IPS DF 4.7 (cell line): ENCODE measurements around the gene PCDHGA3.
"Not testable (repeated sequence)": the region's sequence is repeated elsewhere in the genome, so short reads cannot be mapped to it uniquely, and the experiment has no call there.

Experiments
- DNase-seq: peaks from one replicate; pipeline ENCODE4 v3.0.0-alpha.2; 2013; ENCODE audit warnings: low spot score; ENCODE audit errors: extremely low read depth

The PCDHGA3 gene

DNA sequence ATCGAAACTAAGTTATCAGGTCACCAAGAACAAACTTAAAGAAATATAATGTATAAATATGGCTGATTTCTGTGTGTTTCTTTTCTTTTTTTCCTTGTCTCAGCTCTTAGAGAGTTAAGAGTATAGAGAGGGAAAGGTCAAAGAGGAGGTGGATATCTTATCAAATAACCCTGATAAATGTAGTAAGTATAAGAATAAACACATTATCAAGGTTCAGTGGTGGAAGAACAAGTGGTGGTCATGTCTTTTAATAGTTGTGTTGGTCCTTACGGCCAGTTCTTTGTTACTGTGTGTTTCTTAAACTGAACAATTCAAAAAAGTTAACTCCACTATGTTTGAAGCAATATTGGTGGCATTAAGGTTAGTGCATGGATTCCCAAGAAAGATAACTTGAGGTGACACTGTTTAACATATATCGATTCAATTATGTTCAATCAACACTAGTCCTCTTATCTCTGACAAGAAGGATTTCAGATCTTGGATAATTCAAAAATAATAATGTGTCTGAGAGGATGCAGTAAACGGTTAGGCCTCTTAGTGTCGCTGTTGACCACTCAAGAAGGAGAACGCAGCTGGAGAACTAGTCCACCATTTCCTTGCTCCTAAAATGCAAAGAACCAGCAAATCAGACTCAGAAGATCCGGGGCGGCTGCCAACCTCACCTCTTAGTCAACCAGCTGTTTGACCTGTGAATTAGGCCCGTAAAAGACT, at the start of gene PCDHGA3:
PCDHGA3 (plus strand) TSS at position 588 of the 711 bp plus-strand sequence. CDS start 205 bp downstream, outside the sequence.
- DNase-seq = no peak

DNA sequence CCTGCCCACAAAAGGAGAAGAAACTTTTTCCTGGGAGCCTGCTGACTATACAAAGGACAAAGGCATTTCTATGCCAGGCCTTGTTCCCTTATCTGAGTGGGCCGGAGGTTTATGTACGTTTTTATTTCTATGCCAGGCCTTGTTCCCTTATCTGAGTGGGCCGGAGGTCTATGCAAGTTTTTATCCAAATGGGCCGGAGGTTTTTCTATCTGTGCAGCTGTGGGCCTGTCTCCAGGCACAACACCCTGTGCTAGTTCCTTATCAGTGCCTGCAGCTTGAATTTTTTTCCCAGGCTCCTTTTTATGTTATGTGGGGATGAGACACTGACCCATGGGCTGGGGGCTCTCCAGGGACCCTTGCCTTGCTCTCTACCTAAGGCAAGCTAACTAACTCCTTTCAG, 45.3 kb upstream of the PCDHGA3 start:
- no peak for DNase-seq

DNA sequence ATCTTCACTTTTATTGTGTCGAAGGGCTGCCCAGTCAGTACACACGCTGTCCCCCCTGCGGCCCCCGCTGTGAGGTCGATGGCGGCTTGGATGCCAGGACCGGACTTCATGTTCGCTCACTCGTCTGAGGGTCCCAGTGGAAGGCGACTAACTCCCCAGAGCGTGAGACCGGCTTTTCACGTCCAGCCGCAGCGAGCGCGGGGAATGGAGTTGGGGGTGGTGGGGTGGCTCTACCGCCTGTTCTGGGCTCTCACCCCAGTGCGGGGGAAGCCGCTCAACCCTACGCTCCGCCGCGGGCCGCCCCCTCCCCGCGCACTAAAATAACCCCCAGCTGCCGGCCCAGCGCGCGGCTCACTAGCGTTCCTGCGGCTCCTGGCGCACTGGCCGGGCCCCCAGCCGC, 39.9 kb upstream of the PCDHGA3 start, which contains the start of gene SLC25A2:
SLC25A2 (minus strand) TSS at position 294 of the 400 bp plus-strand sequence; CDS start at position 110, 184 bp downstream.
- no peak for DNase-seq

DNA sequence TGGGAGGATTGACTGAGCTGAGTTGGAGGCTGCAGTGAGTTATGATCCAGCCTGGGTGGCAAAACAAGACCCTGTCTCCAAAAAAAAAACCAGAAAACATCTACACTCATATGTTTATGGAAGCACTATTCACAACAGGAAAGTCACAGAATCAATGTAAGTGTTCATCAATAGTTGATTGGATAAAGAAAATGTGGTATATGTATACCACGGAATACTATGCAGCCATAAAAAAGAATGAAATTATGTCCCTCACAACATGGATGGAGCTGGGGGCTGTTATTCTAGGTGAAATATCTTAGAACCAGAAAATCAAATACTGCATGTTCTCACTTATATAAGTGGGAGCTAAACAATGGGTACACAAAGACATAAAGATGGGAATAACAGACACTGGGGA, 37.0 kb upstream of the PCDHGA3 start:
- DNase-seq = no peak

DNA sequence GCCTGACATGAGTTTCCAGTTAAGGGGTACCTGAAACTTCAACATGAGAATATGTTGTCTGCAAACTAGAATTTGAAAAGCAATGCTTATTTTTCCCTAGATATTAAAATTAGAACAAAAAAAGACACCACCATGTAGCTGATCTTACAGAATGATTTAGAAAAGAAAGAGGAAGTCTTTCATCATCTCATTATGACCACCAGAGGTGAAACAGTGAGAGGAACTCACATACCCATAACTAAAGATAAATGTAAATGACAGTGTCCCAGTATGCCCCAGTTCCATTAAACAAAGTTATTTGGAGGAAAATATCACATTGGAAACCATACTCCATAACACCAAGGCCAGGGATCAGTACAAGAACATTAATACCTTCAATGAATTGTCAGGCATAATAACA, 29.9 kb upstream of the PCDHGA3 start:
- no peak for DNase-seq

DNA sequence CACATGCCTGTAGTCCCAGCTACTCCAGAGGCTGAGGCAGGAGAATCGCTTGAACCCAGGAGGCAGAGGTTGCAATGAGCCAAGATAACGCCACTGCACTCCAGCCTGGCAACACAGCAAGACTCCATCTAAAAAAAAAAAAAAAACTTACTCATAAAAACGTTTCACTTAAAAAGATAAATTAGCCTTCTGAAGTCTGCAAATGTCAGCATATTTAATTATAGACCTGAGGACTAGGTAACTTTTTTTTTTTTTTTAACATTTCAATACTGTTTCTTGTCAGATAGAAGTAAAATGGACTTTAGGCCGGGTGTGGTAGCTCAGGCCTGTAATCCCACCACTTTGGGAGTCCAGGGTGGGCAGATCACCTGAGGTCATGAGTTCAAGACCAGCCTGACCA, 26.7 kb upstream of the PCDHGA3 start:
- DNase-seq = not testable (repeated sequence)

DNA sequence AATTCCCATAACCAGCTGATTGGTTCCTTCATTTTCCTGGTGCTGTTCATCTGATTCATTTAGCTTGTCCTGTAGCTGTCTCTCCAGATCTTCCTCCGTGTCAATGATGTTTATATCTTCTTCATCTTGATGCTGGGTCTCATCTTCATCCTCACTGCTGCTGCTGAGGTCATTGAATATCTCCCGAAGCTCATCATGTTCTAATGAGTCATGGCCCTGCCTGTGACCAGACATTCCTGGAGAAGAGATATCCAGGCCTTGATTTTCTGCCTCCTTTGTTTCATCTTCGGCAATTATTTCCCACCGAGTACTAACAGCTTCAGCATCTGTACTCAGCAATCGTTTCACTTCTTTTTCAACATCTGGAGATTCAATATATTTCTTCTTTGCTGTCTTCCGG, 24.4 kb upstream of the PCDHGA3 start:
- DNase-seq = no peak

DNA sequence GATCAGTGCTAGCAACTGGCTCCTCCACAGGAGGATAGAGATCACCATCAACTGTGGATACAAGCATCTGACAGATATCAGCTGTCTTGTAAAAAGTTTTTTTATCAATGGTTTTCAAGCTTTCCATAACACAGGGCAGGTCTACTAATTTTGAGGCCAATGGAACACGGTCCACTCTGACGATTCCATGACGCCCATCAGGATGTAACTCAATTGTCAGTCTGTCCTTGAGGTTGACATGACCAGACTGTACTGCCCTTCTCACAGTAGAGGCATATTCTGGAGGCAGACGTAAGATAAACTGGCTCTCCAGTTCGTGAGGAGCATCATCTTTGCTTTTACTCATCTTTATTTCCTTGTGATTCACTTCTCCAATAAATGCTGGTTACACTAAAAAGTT, 23.9 kb upstream of the PCDHGA3 start:
- DNase-seq = no peak

DNA sequence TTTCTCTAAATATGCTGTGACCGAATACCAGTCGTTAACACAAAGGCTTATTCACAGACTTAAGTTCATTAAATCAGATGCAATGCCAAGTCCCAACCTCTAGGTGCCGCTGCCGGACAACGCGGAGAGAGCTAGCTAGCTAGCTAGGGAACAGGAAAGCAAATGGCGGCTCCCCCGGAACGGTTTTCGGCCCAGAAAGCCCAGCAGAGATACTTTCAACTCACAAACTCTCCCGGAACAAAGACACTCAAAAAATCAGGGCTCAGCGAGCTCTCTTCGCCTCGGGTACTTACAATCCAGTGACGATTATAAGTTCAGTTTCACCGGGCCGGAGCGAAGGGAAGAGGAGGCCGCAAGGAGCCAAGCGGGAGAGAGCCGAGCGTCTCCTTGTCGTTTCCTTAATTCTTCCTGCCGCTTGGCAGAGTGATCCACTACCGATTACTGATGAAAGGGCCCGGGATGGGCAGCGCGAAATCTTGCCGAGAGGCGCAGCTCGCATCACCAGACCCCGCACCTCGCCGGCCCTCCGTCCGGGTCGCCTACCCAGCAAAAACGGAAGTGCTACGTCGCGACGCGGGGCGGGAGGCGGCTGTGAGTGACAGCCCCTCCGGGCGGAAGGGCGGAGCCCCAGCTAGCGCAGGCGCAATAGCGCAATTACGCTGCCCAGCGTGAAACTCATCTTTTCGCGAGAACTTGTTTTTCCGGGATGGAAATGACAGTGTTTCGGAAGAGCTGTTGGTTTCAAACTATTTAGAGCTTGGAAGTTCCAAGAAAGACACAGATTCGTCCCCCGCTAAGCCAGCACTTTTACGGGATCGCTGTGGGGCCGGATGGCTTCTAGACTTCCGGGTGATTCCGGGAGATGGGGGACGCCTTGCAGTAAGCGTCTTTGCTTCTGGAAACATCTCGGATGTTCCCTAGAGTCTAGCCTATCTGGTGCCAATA, 23.1 kb upstream of the PCDHGA3 start, which contains the start of gene TAF7:
TAF7 (minus strand) TSS at position 560 of the 945 bp plus-strand sequence. CDS start 740 bp downstream, outside the sequence.
- peak; percentile 79 for DNase-seq

DNA sequence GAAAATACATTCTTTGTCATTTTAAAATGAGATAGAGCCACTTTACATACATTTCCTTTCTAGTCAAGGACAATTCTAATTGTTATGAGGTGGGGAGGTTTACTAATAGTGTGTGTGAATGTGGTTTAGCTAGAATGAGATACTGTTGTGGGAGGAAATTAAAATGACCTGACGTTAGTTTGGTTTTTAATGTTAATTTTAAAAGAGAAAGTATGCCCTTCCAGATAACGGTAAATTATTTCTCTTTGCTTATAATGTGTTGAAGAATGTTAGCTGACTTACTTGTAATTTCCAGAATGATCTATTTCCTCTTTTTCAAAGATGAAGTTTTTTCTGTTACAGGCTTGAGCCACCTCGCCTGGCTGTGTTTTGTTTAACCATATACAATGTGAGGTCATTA, 21.4 kb upstream of the PCDHGA3 start:
- DNase-seq = no peak

DNA sequence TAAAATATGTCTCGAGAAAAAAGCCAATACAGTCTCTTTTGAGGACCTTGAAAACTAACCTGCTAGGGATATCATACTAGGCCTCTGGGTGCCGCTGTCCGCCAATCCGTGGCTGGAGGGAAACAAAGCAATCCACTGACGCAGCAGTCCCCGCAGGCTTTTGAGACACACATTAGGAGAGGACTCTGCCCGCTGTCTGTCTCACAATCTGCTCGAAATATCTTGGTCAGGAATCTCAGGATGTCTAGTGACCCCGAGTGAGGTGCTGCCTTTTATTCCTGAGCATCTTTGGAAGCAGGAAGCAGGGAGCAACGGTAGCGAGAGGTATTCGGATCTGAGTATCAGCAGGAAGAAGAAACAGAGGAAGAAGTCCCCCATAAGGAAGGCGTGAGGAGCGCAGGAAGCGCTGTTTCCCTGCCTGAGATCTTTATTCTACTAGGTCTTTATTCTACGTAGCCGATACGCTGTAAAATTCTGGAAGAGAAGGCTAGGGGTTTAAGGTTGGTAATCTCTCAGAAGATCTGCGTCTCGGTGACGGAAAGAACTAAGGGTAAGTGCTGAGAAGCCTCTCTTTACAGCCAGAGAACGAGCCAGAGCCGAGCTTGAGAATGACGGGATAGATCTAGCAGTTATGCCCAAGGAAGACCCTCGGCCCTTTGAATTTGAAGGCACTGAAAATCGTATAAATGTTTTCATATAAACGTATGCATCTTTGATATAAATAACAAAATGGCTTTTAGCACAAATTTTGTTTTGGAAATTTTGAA, 17.4 kb upstream of the PCDHGA3 start:
- DNase-seq = no peak

DNA sequence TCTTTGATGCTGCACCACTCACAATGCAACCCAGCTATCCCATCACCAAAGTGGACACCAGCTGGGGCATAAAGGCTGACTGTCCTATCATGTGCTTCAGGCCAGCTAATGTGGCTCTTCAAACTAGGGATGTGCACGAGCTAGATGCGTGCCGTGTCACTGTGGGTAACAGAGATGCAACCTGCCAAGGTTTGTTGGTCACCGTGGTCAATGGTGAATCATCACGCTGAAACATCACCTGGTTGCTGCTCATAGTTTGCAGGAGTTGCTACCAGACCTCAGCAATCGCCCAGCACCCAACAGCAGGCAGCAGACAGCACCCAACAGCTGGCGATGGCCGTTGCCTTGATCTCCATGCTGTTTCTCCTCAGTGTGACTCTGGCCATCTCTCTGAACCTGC, 15.4 kb upstream of the PCDHGA3 start:
- no peak for DNase-seq

DNA sequence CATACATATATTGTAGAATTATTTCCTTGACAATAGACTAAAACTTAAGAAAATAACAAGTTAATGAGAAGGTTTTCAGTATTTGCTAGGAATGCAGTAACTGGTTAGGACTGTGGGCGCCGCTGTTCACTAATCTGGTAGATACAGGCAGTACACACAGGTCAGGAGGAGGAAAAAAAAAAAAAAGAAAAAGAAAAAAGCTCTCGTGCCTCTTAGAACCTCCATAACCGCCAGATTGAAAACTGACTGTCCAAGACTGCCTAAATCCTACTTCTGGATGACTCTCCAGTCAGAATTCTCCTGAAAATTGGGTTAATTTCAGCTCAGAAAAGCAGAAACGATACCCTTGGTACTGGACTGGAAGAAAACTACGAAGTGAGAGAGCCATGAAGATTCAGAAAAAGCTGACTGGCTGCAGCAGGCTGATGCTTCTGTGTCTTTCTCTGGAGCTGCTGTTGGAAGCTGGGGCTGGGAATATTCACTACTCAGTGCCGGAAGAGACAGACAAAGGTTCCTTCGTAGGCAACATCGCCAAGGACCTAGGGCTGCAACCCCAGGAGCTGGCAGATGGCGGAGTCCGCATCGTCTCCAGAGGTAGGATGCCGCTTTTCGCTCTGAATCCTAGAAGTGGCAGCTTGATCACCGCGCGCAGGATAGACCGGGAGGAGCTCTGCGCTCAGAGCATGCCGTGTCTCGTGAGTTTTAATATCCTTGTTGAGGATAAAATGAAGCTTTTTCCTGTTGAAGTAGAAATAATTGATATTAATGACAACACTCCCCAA, 13.1 kb upstream of the PCDHGA3 start, which contains the start of gene PCDHGA1:
PCDHGA1 (plus strand) TSS at position 216 of the 782 bp plus-strand sequence.
- DNase-seq = no peak

DNA sequence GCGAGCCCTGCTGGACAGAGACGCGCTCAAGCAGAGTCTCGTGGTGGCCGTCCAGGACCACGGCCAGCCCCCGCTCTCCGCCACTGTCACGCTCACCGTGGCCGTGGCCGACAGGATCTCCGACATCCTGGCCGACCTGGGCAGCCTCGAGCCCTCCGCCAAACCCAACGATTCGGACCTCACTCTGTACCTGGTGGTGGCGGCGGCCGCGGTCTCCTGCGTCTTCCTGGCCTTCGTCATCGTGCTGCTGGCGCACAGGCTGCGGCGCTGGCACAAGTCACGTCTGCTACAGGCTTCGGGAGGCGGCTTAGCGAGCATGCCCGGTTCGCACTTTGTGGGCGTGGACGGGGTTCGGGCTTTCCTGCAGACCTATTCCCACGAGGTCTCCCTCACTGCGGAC, 11.1 kb upstream of the PCDHGA3 start:
- DNase-seq = not testable (repeated sequence)

DNA sequence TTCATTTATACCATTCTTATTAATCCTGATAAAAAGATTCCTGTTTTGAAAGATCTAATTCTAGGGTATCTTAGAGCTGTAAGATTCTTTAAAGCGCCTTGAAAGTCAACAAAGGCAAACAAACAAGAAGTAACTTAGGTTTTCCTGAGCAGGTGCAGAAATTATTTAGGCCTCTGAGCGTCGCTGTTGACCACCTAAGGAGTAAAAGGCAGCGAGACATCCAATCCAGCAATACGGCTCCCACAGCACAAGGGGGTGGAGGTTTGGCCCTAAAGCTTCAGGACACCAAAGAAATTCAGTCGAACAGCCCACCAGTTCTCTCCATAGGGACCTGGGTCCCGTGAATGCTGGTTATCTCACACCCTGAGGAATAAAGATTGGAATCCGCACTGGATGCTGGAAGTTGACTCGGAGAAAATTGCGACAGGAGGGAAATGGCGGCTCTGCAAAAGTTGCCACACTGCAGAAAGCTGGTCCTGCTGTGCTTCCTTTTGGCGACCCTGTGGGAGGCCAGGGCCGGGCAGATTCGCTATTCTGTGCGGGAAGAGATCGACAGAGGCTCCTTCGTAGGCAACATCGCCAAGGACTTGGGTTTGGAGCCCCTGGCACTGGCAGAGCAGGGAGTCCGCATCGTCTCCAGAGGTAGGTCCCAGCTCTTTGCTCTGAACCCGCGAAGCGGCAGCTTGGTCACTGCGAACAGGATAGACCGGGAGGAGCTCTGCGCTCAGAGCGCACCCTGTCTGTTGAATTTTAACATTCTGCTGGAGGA, 4.9 kb upstream of the PCDHGA3 start, which contains the start of gene PCDHGA2:
PCDHGA2 (plus strand) TSS at position 223 of the 769 bp plus-strand sequence.
- DNase-seq = no peak

DNA sequence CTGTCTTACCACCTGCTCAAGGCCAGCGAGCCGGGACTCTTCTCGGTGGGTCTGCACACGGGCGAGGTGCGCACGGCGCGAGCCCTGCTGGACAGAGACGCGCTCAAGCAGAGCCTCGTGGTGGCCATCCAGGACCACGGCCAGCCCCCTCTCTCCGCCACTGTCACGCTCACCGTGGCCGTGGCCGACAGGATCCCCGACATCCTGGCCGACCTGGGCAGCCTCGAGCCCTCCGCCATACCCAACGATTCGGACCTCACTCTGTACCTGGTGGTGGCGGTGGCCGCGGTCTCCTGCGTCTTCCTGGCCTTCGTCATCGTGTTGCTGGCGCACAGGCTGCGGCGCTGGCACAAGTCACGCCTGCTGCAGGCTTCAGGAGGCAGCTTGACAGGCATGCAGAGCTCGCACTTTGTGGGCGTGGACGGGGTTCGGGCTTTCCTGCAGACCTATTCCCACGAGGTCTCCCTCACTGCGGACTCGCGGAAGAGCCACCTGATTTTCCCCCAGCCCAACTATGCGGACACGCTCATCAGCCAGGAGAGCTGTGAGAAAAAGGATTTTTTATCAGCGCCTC, 2.8 kb upstream of the PCDHGA3 start:
- not testable (repeated sequence) for DNase-seq

DNA sequence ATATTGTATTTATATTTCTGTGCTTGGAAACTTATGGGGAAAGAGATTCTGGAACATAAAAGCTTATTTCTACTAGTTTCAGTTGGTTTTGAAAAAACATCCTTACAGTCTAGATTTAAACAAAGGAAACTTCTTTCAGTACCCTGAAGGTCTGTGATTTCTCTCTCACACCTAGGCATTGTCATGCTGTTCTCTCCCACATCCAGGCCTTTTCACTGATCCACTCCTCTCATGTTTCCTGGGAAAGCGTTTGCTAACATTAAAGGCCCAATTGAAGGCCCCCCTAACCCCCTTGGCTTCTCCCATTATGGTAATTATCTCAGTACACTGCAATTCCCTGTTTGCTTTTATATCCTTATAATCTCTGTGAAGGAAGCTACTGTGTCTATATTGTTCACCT, 856 bp upstream of the PCDHGA3 start:
- DNase-seq = no peak

DNA sequence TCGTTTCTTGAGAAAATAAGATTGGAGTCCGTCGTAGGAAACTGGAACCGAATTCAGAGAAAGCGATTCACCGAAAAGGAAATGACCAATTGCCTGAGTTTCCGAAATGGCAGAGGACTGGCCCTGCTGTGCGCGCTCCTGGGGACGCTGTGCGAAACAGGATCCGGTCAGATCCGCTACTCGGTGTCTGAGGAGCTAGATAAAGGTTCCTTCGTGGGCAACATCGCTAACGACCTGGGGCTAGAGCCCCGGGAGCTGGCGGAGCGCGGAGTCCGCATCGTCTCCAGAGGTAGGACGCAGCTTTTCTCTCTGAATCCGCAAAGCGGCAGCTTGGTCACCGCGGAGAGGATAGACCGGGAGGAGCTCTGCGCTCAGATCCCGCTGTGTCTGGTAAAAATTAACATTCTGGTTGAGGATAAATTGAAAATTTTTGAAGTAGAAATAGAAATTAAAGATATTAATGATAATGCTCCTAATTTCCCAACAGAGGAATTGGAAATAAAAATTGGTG, 379 bp downstream of the PCDHGA3 start:
- DNase-seq = no peak

DNA sequence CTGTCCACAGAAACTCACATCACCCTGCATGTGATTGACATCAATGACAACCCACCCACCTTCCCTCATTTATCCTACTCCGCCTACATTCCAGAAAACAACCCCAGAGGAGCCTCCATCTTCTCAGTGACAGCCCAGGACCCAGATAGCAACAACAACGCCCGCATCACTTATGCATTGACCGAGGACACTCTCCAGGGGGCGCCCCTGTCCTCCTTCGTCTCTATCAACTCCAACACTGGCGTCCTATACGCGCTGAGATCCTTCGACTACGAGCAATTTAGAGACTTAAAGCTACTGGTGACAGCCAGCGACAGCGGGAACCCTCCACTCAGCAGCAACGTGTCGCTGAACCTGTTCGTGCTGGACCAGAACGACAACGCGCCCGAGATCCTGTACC, 1.7 kb downstream of the PCDHGA3 start:
- DNase-seq = no peak
